ENCODE measurements around the gene WIPF1. TPM values are rescaled to one million over a fixed set of nuclear protein-coding genes. Genes with fewer than 3 reads are reported as not detected.
A peak's percentile ranks its signal among the peaks of the same experiment; 100 is the strongest.

The WIPF1 gene
- total RNA-seq, 1 donor from 2014 or later: 19.3 TPM

- no peak for TF ChIP-seq CTCF (IDR thresholded peaks at IDR 0.05; ENCODE audit: insufficient read depth, low read depth, low read length)
- TF ChIP-seq EZH2 (IDR thresholded peaks at IDR 0.05; ENCODE audit: insufficient read depth, low read length): no peak
- no peak overlapping the region for H3K4me2 ChIP-seq (ENCODE audit: low read length)
- no peak overlapping the region for H3K27ac ChIP-seq (ENCODE audit: low read depth, low read length)
- Mint-ChIP-seq H3K27me3 (ENCODE audit: low read depth, unreplicated experiment) (no peaks in the 10 kb centered on the region), H3K4me1 (ENCODE audit: low read depth, unreplicated experiment) (peaks cover 28% of the 10 kb centered on the region), H3K36me3 (ENCODE audit: low read depth, unreplicated experiment) (peaks cover 4% of the 10 kb centered on the region), H3K9me3 (ENCODE audit: unreplicated experiment) (no peaks in the 10 kb centered on the region), H3K27ac (ENCODE audit: unreplicated experiment) (no peak overlapping the region), H3K4me3 (ENCODE audit: unreplicated experiment) (no peak overlapping the region)
- no peak overlapping the region for H2AFZ ChIP-seq (ENCODE audit: low read depth, low read length)
- H3K9me3 ChIP-seq (ENCODE audit: insufficient read depth, low read depth, low read length): no peaks in the 10 kb centered on the region
- H3K4me3 ChIP-seq (ENCODE audit: insufficient read depth, low read depth, low read length): no peak overlapping the region
- no peak for FAIRE-seq
- H3K79me2 ChIP-seq (ENCODE audit: insufficient read depth, low read length): no peaks in the 10 kb centered on the region
- no peaks in the 10 kb centered on the region for H3K36me3 ChIP-seq (ENCODE audit: insufficient read depth, low read length)
- no peak overlapping the region for H3K9ac ChIP-seq (ENCODE audit: low read length)
- no peaks in the 10 kb centered on the region for H3K27me3 ChIP-seq (ENCODE audit: insufficient read depth, low read length)
- H3K4me1 ChIP-seq (ENCODE audit: insufficient read depth, low read length): peaks cover 9% of the 10 kb centered on the region
- DNase-seq (ENCODE audit: low read depth): no peak
- H4K20me1 ChIP-seq (ENCODE audit: insufficient read depth, low read length): no peaks in the 10 kb centered on the region
Observed at GRCh38 chr2:174590346-174590745, 7.3 kb downstream of the WIPF1 start.

- Mint-ChIP-seq H3K27me3 (ENCODE audit: low read depth, unreplicated experiment) (no peaks in the 10 kb centered on the region), H3K9me3 (ENCODE audit: unreplicated experiment) (no peaks in the 10 kb centered on the region), H3K4me3 (ENCODE audit: unreplicated experiment) (no peak overlapping the region), H3K4me1 (ENCODE audit: low read depth, unreplicated experiment) (peaks cover 21% of the 10 kb centered on the region), H3K36me3 (ENCODE audit: low read depth, unreplicated experiment) (peaks cover 4% of the 10 kb centered on the region), H3K27ac (ENCODE audit: unreplicated experiment) (no peak overlapping the region)
- peaks cover 9% of the 10 kb centered on the region for H3K4me1 ChIP-seq (ENCODE audit: insufficient read depth, low read length)
- DNase-seq (ENCODE audit: low read depth) (no peak), FAIRE-seq (no peak)
- H3K79me2 ChIP-seq (ENCODE audit: insufficient read depth, low read length): no peaks in the 10 kb centered on the region
- peaks cover 1% of the 10 kb centered on the region for H3K36me3 ChIP-seq (ENCODE audit: insufficient read depth, low read length)
- H3K9ac ChIP-seq (ENCODE audit: low read length): no peak overlapping the region
- no peak overlapping the region for H3K4me2 ChIP-seq (ENCODE audit: low read length)
- no peak overlapping the region for H3K4me3 ChIP-seq (ENCODE audit: insufficient read depth, low read depth, low read length)
- H4K20me1 ChIP-seq (ENCODE audit: insufficient read depth, low read length): no peaks in the 10 kb centered on the region
- TF ChIP-seq CTCF (IDR thresholded peaks at IDR 0.05; ENCODE audit: insufficient read depth, low read depth, low read length): no peak
- TF ChIP-seq EZH2 (IDR thresholded peaks at IDR 0.05; ENCODE audit: insufficient read depth, low read length): no peak
- no peak overlapping the region for H2AFZ ChIP-seq (ENCODE audit: low read depth, low read length)
- H3K9me3 ChIP-seq (ENCODE audit: insufficient read depth, low read depth, low read length): no peaks in the 10 kb centered on the region
- H3K27ac ChIP-seq (ENCODE audit: low read depth, low read length): no peak overlapping the region
- no peaks in the 10 kb centered on the region for H3K27me3 ChIP-seq (ENCODE audit: insufficient read depth, low read length)
Observed at GRCh38 chr2:174589334-174589733, 8.3 kb downstream of the WIPF1 start.

DNA sequence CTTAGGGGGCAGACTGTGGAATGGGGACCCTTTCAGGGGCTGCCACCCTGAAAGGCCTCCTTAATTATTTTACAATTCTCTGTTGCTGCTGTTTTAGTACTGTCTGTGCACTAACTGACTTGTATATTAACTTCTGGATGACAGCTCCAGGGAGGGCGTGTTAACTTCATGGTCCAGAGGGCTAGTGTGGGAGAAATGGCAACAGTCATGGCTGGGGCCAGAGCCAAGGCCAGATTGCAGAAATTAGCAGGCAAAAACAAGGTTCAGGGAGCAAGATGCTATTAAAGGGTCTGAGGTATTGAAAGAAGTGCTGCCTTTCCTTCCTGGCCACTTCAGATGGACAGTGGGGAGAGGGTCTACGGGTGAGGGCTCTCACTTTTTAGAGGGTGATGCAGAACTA lies 9.1 kb downstream of the WIPF1 start:
- no peaks in the 10 kb centered on the region for H3K9me3 Mint-ChIP-seq (ENCODE audit: unreplicated experiment)
- Histone ChIP-seq H3K27me3 (ENCODE audit: insufficient read depth, low read length) (no peaks in the 10 kb centered on the region), H3K9me3 (ENCODE audit: insufficient read depth, low read depth, low read length) (no peaks in the 10 kb centered on the region), H3K4me2 (ENCODE audit: low read length) (no peak overlapping the region), H4K20me1 (ENCODE audit: insufficient read depth, low read length) (no peaks in the 10 kb centered on the region), H3K27ac (ENCODE audit: low read depth, low read length) (no peak overlapping the region), H3K9ac (ENCODE audit: low read length) (no peak overlapping the region), H3K36me3 (ENCODE audit: insufficient read depth, low read length) (peaks cover 3% of the 10 kb centered on the region), H3K4me1 (ENCODE audit: insufficient read depth, low read length) (peaks cover 2% of the 10 kb centered on the region), H3K4me3 (ENCODE audit: insufficient read depth, low read depth, low read length) (no peak overlapping the region), H2AFZ (ENCODE audit: low read depth, low read length) (no peak overlapping the region), H3K79me2 (ENCODE audit: insufficient read depth, low read length) (no peaks in the 10 kb centered on the region)
- H3K36me3 Mint-ChIP-seq (ENCODE audit: low read depth, unreplicated experiment): peaks cover 4% of the 10 kb centered on the region
- peak overlapping the region; percentile 84 for H3K27ac Mint-ChIP-seq (ENCODE audit: unreplicated experiment)
- no peaks in the 10 kb centered on the region for H3K27me3 Mint-ChIP-seq (ENCODE audit: low read depth, unreplicated experiment)
- no peak overlapping the region for H3K4me3 Mint-ChIP-seq (ENCODE audit: unreplicated experiment)
- FAIRE-seq (no peak), DNase-seq (ENCODE audit: low read depth) (no peak)
- TF ChIP-seq CTCF (IDR thresholded peaks at IDR 0.05; ENCODE audit: insufficient read depth, low read depth, low read length): no peak
- TF ChIP-seq EZH2 (IDR thresholded peaks at IDR 0.05; ENCODE audit: insufficient read depth, low read length): no peak
- H3K4me1 Mint-ChIP-seq (ENCODE audit: low read depth, unreplicated experiment): peaks cover 14% of the 10 kb centered on the region

All from astrocyte (in vitro differentiated cells and primary cell).